Stimulated activated CD8-positive, alpha-beta memory T cell treated with anti-CD3 and anti-CD28 coated beads, Interleukin-7, amount 100 ng/mL, for 24 hours (primary cell): ENCODE measurements around the gene LINGO1.

ENCODE experiments used
- DNase-seq: peaks from one replicate; pipeline ENCODE4 v3.0.0-alpha.2; 2020; ENCODE audit warnings: low read depth

LINGO1 gene

DNA sequence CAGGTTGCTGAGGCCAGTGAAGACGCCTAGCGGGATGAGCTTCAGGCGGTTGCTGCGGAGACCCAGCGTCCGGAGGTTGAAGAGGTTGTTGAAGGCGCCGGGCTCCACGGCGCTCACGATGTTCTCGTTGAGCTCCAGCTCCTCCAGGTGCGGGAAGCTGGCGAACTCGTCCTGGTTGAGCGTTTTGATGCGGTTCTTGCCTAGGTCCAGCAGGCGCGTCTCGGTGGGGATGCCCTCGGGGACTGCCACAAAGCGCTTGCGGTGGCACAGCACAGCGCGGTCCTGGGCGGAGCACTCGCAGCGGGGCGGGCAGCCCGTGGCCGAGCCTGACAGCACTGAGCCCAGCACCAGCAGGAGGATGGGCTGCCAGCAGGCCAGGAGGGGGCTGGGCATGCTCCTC, 17.2 kb downstream of the LINGO1 start:
- DNase-seq: no peak

GRCh38 chr15:77614251-77614806, 18.4 kb downstream of the LINGO1 start:
- no peak for DNase-seq

DNA sequence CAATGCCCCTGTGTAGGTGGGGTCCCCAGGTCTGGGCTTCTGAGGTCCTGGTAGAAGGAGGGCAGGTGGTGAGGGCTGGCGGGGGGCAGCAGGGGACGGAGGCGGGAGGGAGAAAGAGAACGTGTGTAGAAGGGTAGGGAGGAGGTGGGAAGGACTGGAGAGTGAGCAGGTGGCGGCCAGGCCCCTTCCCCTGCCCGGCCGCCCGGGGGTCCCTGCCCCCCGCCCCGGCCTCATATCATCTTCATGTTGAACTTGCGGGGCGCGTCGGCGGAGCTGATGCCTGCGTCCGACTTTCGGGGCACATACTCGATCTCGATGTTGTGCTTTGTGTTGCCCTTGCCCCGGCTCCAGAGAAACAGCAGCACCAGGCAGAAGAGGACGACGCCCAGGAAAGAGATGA, 18.9 kb downstream of the LINGO1 start:
- DNase-seq: no peak

DNA sequence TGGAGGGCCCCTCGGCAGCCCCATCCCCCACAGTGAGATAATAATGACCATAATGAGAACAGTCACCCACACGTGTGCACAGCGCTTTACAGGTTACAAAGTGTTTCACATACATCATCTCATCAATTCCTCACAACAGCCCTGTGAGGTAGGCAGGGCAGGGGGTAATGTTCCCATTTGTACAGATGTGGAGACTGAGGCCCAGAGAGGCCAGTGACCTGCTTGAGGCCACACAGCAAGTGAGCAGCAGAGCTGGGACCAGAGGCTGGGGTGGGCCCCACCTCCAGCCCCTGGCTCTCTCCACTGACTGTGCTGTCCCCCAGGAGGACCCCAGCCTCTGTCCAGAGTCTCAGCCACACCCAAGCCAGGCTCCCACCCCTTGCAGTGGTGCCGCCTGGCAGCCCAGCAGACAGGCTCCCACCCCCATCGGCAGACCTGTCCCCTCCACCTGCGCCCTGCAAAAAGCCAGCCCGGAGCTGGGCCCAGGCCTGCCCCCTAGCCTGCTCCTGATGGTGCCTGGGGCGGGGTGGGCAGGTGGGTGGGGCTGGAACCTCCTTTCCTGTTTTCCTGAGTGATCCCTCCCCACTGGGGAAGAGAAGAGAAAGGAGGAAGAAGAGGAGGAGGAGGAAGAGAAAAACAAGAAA, 19.6 kb downstream of the LINGO1 start:
- no peak for DNase-seq

GRCh38 chr15:77611767-77612166, 20.9 kb downstream of the LINGO1 start:
- no peak for DNase-seq

DNA sequence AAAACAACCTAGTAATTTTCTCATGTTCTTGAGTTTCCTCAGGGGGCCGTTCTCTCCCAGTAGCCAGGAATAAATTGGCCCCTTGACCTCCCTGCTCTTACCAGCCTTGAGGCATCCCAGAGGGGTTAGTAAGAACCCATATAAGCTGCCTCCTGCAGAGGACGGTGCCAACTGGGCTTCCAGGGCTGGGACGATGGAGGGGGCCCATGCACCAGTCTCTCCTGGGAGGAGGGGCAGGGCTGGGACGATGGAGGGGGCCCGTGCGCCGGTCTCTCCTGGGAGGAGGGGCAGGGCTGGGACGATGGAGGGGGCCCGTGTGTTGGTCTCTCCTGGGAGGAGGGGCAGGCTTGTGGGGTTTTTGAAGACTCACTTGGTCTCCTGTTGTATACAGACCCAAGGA, 22.0 kb downstream of the LINGO1 start:
- no peak for DNase-seq

- DNase-seq: no peak
Measured at GRCh38 chr15:77609558-77609957, 23.2 kb downstream of the LINGO1 start.

DNA sequence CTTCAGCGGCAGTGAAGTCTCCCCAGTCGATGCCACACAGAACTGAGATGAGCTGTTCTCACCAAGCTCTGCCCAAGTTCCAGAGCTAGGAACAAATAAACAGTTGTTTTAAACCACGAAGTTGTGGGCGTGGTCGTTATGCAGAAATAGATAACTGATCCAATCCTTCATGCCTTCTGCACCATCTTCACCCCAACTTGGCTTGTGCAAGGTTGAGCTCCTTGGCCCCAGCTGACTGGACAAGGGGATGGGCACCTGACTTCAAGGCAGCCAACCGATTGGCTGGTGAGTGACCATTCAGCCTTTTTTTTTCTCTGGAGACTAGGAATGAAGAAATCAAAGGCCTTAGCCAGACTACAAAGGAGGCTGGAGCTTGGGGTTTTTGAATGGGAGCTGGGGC, 23.9 kb downstream of the LINGO1 start:
- DNase-seq: no peak

DNA sequence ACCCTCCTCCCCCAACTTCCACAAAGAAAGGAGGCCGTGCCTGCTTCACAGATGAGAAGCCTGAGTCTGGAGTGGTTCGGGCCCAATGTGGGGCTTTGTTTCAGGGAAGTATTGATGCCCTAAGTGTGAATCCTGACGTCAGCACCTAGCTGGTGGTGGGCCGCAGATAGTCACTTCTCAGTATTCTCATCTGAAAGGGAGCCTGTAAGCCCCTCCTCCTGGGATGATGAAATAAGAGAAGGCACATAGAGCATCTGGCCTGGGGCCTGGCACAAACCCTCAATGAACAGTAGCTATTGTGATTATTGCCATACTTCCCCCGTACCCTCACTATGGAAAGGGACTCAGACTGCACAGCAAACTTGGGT, 24.8 kb downstream of the LINGO1 start:
- DNase-seq: no peak

DNA sequence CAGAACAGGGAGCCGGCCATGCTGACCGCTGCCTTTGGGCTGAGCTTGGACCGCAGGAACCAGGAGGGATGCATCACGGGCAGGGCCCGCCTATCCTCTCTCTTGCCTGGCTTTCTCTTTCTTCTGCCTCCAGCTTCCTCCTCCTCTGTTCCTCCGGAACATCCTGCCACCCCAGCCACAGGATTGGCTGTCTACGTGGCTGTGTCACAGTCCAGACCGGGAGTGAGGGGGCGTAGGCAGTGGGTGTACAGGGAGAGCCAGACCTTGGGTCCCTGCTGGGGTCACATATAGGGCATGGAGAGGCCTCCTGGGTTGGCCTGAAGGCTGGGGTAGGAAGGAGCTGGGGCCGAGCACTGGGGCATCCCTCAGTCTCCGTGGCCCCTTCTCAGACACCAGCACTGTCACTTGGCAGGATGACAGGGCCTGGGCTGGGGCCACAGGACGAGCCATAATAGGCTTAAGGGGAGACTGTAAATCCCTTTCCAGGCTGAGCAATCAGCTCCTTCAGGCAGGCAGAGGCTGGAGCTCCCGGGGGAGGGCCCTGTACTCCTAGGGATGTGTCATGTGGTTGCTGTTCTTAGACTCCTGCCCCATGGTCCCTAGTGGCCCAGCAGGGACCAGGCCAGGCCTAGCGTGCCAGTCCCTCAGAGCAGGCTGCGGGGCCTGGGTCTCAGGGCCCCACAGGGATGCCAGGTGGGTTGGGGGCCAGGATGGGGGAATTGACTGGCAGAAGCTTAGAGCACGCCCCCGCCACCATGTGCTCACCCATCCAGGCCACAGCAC, 25.4 kb downstream of the LINGO1 start:
- DNase-seq: no peak

GRCh38 chr15:77606142-77607034, 26.3 kb downstream of the LINGO1 start:
- DNase-seq: no peak

GRCh38 chr15:77605547-77605946, 27.2 kb downstream of the LINGO1 start:
- no peak for DNase-seq

DNA sequence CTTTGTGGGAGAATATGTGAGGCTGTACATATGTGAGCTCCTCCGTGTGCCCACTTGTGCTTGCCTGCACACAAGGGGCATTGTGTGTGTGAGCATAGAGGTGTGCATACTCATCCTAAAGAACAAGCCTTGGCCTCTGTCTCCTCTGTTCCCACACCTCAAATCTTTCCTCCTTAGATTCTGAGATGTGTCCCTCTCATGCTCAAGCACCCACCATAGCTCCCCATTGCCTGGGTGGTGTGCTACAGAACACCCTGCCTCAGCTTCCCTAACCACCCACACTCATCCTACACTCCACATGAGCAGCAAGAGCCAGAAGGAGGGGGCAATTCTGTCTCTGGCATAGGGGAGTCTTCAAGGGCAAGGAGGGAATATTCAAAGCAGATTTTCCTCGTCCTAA, 27.7 kb downstream of the LINGO1 start:
- DNase-seq: no peak

- no peak for DNase-seq
Measured at GRCh38 chr15:77603611-77604336, 28.9 kb downstream of the LINGO1 start.

DNA sequence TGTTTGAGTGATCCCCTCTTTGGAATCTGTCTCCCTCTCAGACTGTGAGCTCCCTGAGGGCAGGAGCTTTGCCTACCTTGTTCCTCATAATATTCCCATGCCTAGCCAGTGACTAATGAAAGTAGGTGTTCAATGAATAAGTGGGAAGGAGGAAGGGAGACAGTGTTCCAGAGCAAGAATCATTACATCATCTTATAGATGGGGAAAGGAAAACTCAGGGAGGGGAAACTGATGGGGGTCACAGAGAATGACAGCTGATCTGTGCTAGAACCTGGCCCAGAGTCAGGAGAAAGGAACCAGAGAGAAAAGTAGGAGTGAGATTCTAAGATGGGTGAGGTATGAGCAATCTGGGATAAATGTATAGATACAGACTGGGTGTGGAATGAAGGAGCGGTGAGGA, 29.9 kb downstream of the LINGO1 start:
- DNase-seq: no peak

- no peak for DNase-seq
Measured at GRCh38 chr15:77599899-77600298, 32.8 kb downstream of the LINGO1 start.

- no peak for DNase-seq
Measured at GRCh38 chr15:77599357-77599756, 33.4 kb downstream of the LINGO1 start.

DNA sequence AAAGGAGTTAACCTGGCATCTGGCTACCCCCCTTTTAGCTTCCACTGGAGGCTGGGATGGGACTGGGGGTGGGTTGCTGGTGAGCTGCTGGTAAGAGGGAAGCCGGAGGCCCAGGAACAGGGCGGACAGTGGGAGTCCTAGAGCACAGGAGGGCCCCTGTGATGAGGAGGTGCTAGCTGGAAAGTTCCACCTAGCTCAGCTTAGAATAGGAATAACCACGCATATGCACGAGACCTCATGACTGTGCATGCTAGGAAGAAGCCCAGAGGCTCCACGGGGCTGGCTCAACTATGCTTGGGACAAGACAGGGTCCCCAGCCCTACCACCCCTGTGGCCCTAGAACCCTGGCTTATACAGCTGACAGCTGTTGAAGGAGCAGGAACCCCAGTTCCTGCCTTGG, 34.1 kb downstream of the LINGO1 start:
- no peak for DNase-seq

GRCh38 chr15:77597804-77598453, 34.8 kb downstream of the LINGO1 start:
- no peak for DNase-seq

- DNase-seq: no peak
Measured at GRCh38 chr15:77596821-77597803, 35.6 kb downstream of the LINGO1 start.
